GM08714 (cell line): ENCODE data around the gene FBXO24.

Experiments used
- H3K4me3 ChIP-seq: fragments of 200-500 bp; sonication (Bioruptor generic); 2 replicates; pipeline ENCODE4 v1.5.1; 2014; ENCODE audit warnings: mild to moderate bottlenecking, low read length, inconsistent platforms
- ZNF274 ChIP-seq: IDR thresholded peaks from 2 replicates; pipeline ENCODE4 v1.6.1; 2012; ENCODE audit warnings: mild to moderate bottlenecking, low read depth, low read length

The FBXO24 gene

DNA sequence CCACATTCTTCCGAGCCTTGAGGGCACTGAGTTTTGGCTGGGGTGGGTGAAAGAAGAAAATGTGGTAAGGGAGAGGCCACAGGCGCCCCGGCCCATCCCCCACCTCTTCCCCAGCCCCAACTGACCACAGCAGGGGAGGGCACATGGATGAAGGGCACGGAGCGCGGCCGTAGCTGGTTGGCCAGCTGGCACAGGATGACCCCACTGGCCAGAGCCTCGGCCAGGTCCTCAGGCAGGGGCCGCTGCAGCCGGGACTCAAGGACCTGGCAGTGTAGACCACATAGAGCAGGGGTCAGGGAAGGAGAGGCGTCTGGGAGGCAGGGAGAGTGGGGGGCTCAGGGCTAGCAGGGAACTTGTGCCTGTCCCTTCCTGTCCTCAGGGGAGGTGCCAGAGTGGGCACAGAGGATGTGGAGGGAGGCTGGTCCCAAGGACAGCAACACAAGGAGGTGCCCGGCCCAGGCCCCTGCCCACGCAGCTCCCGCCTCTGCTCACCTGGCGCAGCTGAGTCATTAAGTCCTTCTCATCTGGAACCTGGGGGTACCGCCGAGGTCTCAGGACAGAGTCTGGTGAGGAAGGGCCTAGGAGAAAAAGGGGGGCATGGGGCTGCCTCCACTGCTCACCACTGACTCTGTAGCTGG, 10.3 kb upstream of the FBXO24 start:
- H3K4me3 ChIP-seq, result no peak overlapping the region
- TF ChIP-seq ZNF274, result no peak

DNA sequence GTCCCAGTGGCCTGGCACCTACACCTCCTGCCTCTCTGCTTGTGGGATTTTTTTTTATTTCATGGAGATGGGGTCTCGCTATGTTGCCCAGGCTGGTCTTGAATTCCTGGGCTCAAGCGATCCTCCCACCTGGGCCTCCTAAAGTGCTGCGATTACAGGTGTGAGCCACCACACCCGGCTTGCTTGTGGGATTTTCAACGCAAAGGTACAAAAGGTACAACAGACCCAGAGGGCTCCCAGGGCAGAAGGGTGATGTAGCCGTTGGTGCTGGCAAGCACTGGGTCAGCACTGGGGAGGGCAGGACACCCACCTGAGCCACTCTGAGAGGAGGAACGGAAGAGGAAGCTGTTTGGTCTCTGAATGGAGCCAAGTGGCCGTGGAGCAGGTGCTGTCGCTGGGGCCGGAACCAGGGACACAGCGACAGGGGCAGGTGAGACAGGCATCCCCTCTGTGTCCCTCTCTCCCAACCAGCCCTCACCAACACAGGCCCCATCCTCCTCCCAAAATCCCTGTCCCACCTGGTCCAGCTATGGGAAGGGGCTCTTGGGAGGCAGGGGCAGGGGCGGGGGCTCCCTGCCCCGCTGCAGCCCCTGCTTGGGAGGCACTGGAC, 9.6 kb upstream of the FBXO24 start:
- TF ChIP-seq ZNF274, result no peak
- H3K4me3 ChIP-seq, result no peak overlapping the region

DNA sequence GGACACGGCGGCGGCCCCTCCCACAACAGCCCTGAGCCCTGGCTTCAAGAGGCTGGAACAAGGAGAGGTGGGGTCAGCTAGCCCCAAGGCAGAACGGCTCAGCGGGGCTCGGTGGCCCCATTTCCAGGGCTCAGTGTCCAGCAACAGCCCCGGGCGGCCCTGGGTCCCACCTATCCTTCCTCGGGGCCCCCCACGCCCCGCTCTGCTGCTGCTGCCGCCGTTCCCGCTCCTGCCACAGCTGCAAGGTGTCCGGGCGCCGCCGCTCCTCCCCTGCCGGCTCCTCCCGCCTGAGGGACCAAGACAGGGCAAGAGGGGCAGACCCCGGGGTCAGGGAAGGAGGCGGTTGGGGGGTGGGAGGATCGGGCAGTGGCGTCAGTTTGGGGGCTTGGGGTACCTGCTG, 9.0 kb upstream of the FBXO24 start:
- no peak overlapping the region for H3K4me3 ChIP-seq
- TF ChIP-seq ZNF274, result no peak

DNA sequence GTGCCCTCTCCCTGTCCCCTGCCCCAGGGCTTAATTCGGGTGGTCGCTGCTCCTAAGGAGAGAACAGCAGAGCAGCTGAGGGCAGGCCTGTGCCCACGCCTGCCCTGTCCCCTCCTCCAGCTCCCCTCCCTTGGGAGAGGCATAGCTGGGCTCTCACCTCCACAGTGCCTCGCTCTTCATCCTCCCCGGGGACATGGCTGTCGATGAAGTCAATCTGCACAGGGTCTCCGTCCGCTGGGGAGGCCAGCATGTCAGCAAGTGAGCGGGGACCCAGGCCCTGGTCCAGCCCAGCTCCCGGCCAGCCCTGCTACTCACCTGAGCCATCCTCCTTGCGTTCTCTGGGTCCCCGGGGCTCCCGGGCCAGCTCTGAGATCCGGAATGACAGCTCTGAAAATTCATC, 8.6 kb upstream of the FBXO24 start:
- TF ChIP-seq ZNF274, result no peak
- H3K4me3 ChIP-seq, result no peak overlapping the region

DNA sequence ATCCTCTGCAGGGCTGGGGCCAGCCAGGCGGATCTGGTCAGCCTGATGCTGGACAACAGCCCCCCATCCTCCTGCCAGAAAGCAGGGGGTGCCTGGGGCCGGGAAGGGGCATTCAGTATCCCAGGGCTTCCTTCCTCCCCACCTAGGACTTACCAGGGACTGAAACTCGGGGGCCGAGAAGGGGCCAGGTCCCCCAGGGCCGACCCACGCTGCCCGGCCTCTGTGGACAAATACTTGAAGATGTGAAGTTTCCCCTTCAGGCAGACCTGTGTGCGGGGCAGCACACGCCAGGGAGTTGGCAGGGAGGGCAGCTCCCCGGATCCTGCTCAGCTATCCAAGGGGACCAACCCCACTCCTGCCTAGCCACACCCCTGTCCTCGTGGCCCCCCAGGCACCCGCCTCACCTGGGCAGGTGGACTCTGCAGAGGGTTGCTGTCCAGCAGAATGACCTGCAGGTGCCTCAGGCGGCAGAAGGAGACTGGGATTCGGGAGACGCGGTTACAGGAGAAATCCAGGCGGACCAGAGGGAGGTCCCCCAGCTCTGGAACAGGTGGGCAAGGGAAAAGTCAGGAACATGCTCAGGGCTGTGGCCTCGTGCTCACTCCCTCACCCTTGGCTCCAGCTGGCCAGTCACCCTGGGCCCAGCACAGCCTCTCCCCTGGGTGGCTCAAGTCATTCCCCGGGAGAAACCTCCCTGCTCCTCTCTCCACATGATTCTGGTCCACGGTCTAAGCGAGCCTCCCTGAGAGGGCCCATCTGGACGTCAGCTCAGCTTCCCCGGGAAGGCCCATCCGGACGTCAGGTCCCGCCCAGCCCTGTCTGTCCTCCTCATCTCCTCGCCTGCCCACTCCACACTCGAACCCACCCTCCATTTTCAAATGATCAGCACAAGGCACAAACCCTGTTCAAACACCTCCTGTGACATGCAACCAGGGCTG, 7.6 kb upstream of the FBXO24 start:
- no peak overlapping the region for H3K4me3 ChIP-seq
- TF ChIP-seq ZNF274, result no peak

DNA sequence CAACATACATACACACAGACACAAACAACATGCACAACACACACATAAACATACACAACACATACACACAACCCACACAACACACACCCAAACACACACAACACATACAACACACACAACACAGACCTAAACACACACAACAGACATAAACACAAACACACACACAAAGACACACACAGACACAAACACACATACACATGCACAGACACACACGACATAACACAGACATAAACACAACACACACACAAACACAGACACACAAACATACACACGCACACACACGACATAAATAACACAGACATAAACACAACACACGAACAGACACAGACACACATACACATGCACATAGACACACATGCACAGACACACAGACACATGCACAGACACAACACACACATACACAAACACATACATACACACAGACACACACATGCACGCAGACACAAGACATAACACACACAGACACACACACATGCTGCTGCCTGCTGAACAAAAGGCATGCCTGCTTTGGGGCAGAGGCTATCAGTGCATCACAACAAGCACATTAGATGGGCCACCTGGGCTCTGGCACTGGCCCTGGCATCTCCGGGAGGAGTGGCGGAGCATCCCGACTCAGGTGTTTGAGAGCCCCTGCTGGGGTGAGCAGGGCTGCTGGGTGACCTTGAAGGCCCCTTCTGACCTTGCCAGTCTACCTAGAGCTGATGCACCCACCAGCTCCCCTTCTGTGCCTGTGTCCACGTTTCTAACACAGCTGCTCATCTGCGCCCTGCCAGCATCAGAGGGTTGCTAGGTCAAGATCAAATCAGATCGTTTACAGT, 5.5 kb upstream of the FBXO24 start:
- TF ChIP-seq ZNF274, result no peak
- H3K4me3 ChIP-seq, result no peak overlapping the region

DNA sequence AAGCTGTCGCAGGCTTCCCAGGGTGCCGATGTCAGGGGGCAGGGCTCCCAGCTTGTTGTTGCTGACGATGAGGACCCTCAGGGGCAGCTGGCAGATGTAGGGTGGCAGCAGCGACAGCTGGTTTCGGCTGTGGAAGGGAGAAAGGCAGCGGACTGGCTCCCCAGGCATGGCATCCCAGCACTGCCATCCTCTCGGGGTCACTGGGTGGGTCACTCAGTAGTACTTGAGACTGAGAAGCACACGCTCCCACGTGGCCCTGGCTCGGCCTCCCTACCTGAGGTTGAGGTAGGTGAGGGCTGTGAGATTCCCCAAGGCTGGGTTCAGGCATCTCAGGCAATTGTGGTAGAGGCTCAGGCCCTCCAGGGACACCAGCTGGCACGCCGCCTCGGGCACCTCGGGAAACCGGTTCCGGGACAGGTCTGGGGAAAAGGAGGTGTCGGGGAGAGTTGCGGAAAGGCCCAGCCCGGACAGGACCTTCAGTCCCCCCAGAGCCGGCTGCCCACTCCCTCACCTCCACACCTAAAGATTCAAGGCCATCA, 4.0 kb upstream of the FBXO24 start:
- no peak overlapping the region for H3K4me3 ChIP-seq
- TF ChIP-seq ZNF274, result no peak

DNA sequence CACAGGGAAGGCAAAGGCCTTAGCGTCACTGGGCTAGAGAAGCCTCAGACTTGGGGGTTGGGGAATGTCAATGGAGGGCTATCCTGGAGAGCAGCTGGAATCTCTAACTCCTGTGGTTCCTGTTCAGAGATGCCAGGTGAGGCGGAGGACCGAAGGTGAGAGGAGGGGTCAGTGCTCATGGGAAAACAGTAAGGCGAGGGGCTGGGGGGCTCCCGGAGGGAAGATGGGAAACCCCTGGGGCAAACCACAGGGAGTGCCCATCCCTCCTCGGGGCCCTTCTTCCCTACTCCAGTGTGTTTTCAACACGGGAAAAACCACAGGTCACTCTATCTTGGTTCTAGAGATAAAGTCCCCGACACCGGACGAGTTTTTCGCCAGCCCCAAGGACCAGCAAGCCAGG, 3.5 kb upstream of the FBXO24 start:
- H3K4me3 ChIP-seq, result no peak overlapping the region; the same call in 1 of the 2 replicates
- no peak for TF ChIP-seq ZNF274

DNA sequence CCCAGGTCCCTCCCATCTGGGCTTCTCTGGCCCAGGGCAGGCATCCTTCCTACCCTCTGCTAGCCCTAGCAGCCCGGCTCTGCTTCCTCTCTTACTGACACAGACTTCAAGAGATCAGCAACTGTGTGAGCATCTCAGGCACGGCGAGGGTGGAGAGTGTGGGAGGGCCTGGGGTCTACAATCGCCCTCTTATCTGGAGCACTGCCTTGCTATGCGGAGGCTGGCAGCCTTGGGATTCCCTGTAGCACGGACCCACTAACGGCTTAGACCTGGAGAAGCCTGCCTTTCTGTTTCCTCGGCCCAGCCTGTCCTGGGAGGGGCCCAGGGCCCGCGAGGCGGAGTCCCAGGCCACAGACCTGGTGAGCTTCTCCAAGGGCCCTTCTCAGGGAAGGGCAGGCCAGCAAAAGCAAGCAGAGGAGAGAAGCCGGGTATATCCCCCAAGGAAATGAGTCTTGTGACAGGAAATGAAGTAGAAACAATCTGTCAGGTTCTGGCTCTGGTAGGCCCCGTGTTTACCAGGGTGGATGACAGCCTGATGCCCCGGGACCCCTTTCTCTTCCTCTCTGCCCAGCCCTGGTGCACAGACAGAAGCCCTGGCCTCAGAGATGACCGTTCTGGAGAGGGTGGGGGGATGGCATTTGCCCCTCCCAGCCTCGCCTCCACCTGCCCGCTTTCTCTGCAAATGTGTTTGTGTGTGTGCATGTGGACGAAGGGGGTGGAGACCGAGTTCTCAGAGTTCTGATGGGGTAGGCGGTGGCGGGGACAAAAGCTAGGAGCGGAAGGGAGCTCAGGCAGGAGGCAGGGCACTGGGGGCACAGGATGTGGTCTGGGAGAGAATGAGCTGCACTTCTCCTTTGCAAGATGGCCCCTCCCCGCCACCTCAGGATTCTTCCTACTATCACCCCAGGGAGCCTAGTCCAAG, 2.7 kb upstream of the FBXO24 start:
- peak overlapping the region; percentile 53; the same call in 1 of the 2 replicates for H3K4me3 ChIP-seq
- no peak for TF ChIP-seq ZNF274

DNA sequence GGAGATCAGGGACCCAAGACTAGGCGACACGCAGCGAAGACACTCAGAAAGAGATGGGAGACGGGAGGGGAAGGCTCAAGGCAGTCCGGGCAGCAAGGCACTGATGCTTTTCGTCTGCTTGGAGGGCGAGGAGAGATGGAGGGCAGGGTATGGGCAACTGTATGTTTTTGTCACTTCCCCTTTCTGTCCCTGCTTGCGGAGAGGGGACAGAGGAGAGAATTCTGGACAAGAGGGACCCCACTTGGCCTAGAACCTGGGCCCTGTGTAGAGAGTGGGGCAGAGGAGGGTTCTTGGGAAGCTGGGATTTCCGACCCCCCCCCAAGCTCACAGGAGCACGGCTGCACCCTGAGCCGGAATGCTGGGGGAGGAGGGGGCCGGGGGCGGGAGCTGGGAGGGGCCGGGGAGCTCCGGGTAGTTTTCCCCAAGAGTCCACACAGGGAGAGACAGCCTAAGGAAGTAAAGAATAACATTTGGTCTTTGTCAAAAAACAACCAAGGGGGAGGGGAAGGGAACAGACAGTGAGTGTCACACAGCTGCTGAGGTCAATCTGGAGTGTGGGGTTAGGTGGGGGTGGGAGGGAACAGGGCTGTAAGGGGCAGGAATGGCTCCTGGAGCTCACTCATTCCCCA, 2.0 kb upstream of the FBXO24 start:
- no peak for TF ChIP-seq ZNF274
- H3K4me3 ChIP-seq, result peak overlapping the region; percentile 84; the same call in 1 of the 2 replicates

DNA sequence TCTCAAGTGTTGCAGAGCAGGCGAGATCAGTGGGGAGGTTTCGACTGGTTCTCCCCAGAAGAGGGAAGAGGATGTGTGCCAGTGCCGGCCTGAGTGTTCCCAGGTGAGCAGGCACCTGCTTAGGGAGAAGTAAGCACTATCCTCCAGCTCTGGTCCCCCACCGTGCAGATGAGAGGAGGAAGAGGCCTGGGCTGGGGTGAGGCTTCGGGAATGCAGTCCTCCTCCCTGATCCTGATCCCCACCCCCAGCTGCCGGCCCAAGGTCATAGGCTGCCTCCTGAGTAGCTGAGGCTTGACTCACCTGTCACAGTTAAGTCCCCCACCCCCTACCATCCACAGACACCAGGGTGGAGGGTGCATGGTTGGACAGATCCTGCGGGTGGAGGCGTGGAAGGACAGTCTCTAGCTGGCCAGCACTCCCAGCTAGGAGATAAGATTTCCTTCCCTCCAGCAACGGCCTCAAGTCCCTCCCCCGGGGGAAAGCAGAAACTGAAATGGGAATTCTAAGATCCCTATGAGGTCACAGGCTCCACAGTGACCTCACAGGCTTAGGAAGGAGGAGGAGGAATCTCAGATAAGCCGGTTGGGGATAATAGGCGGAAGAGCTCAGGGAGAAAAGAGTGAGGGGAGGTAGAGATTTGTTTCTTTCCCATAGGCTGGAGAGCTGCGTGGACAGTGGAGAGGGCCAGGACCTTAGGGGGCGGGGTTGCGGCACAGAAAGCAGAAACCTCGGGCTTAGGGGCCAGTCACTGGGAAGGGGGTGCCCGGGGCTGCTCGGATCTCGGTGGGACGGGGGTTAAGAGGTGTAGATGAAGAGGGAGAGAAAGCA, 1.2 kb upstream of the FBXO24 start:
- H3K4me3 ChIP-seq, result peak overlapping the region; percentile 84
- no peak for TF ChIP-seq ZNF274
